PC-9 (cell line): ENCODE data around the gene PARN. TPM values are rescaled to one million over a fixed set of nuclear protein-coding genes. Genes with fewer than 3 reads are reported as not detected.

Experiments
- BruUV-seq: library from RNA; stranded (reverse); fragments of 400-500 nt; replicated peaks from 2 replicates; lab custom pipeline; 2021; lab: Mats Ljungman, UMichigan
- CTCF ChIA-PET: fragments of 300-600 bp; sonication (Branson Sonifier 250); formaldehyde crosslinking; loops from one replicate; lab custom pipeline; 2022; ENCODE audit warnings: antibody characterized with exemption; lab: Charles Lee
- POLR2A ChIA-PET: fragments of 300-600 bp; sonication (Branson Sonifier 250); formaldehyde crosslinking; loops from one replicate; lab custom pipeline; 2022; ENCODE audit warnings: antibody characterized with exemption; ENCODE audit not compliant: unreplicated experiment; lab: Charles Lee
- DNase-seq, 2 experiments: peaks; one replicate each; pipeline versions ENCODE4 v3.0.0 to v3.0.0-alpha.2; 2015 to 2022; ENCODE audit warnings: mixed read lengths in 1 of 2
- H2AFZ ChIP-seq: fragments of 200-600 bp; sonication (generic); 2 replicates; pipeline ENCODE4 v1.8.1; 2017; ENCODE audit warnings: antibody characterized with exemption
- H3F3A ChIP-seq: fragments of 200-600 bp; sonication (generic); 2 replicates; pipeline ENCODE4 v1.8.1; 2017; ENCODE audit warnings: antibody characterized with exemption, mild to moderate bottlenecking, low read depth; ENCODE audit not compliant: insufficient read depth
- H3K27ac ChIP-seq: fragments of 200-600 bp; sonication (generic); 2 replicates; pipeline ENCODE4 v1.6.1; 2016; ENCODE audit warnings: mixed run types
- H3K27me3 ChIP-seq: fragments of 200-600 bp; sonication (generic); 2 replicates; pipeline ENCODE4 v1.6.1; 2016; ENCODE audit warnings: low read depth, mixed run types; ENCODE audit not compliant: insufficient read depth
- H3K36me3 ChIP-seq: fragments of 200-600 bp; sonication (generic); 2 replicates; pipeline ENCODE4 v1.6.1; 2016; ENCODE audit warnings: low read depth, mixed run types
- H3K4me1 ChIP-seq: fragments of 200-600 bp; sonication (generic); replicated peaks from 2 replicates; pipeline ENCODE4 v1.6.1; 2016; ENCODE audit warnings: mixed run types; ENCODE audit not compliant: insufficient read depth
- H3K4me2 ChIP-seq: fragments of 200-600 bp; sonication (generic); 2 replicates; pipeline ENCODE4 v1.6.1; 2017; ENCODE audit warnings: mixed run types
- H3K4me3 ChIP-seq: fragments of 200-600 bp; sonication (generic); 2 replicates; pipeline ENCODE4 v1.6.1; 2016; ENCODE audit warnings: mixed run types
- H3K79me2 ChIP-seq: fragments of 200-600 bp; sonication (generic); 2 replicates; pipeline ENCODE4 v1.6.1; 2017; ENCODE audit warnings: low read depth, mixed run types
- H3K9me2 ChIP-seq: fragments of 200-600 bp; sonication (generic); 2 replicates; pipeline ENCODE4 v1.8.1; 2017; ENCODE audit warnings: mild to moderate bottlenecking; ENCODE audit not compliant: insufficient read depth
- H3K9me3 ChIP-seq: fragments of 200-600 bp; sonication (generic); 2 replicates; pipeline ENCODE4 v1.8.1; 2016; ENCODE audit warnings: low read depth; ENCODE audit not compliant: insufficient read depth
- H4K20me1 ChIP-seq: fragments of 200-600 bp; sonication (generic); 2 replicates; pipeline ENCODE4 v1.8.1; 2017; ENCODE audit not compliant: insufficient read depth
- CTCF ChIP-seq: fragments of 200-600 bp; sonication (generic); conservative IDR thresholded peaks from 2 replicates; pipeline ENCODE4 v1.6.1; 2017; ENCODE audit warnings: mixed run types, antibody characterized with exemption, mild to moderate bottlenecking, moderate library complexity
- EZH2 ChIP-seq: fragments of 200-600 bp; sonication (generic); IDR thresholded peaks from 2 replicates; pipeline ENCODE4 v1.8.0; 2017; ENCODE audit warnings: antibody characterized with exemption, low read depth
- intact Hi-C: fragments of 100-400 bp; cut with micrococcal nuclease; formaldehyde crosslinking; loops from one replicate; pipeline ENCODE4 v1.10.0; 2022; ENCODE audit not compliant: unreplicated experiment
- total RNA-seq: library from RNA; stranded (reverse); gene quantifications from 2 replicates; pipeline ENCODE4 v1.2.3, GENCODE V29; 2021

Gene PARN
- total RNA-seq, 1 experiment from 2014 or later, result 53.0 TPM

DNA sequence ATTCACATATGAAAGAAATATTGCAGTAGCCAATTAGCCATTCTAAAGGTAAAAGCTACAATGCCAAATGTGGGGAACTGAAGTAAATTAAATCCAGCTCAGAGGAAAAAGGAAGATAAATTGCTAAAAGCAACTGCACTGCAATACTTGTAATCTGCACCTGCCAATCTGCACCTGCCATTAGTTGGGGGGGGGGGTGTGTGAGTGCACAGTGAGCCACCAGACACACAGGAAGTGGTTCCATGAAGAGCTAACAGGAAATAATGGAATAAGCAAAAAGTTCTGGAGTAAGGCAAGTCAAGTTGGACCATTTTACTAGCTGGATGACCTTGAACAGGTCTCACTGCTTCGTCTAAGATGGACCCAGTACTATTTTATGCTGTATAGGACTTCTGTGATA, 191.8 kb downstream of the PARN start:
- Histone ChIP-seq H3K36me3 (no peaks in the 10 kb centered on the region), H3K4me1 (no peaks in the 10 kb centered on the region), H3K79me2 (no peaks in the 10 kb centered on the region), H3K4me2 (no peak overlapping the region), H3K4me3 (no peak overlapping the region), H3K27ac (no peak overlapping the region), H3F3A (no peaks in the 10 kb centered on the region), H3K9me2 (no peaks in the 10 kb centered on the region), H4K20me1 (no peaks in the 10 kb centered on the region), H2AFZ (no peak overlapping the region), H3K9me3 (no peaks in the 10 kb centered on the region), H3K27me3 (no peaks in the 10 kb centered on the region)
- DNase-seq, result no peak
- BruUV-seq, result no TSS peak
- TF ChIP-seq CTCF, result no peak
- intact Hi-C loops, result no loop called here
- ChIA-PET POLR2A (interaction anchor here (0.6 kb wide), 1 partner anchor 55 kb away, joined by 32 read pairs; no protein-coding TSS in a partner anchor), CTCF (interaction anchor here (0.7 kb wide), 1 partner anchor 92 kb away, joined by 12 read pairs; no protein-coding TSS in a partner anchor)

- CTCF ChIA-PET, result no interaction called here
- no peaks in the 10 kb centered on the region for H3K4me1 ChIP-seq
- intact Hi-C loops, result no loop called here
- H3K4me2 ChIP-seq, result no peak overlapping the region
- H3K79me2 ChIP-seq, result no peaks in the 10 kb centered on the region
- H3K27me3 ChIP-seq, result no peaks in the 10 kb centered on the region
- H3K27ac ChIP-seq, result no peak overlapping the region
- H3K9me2 ChIP-seq, result no peaks in the 10 kb centered on the region
- H4K20me1 ChIP-seq, result no peaks in the 10 kb centered on the region
- BruUV-seq, result no TSS peak
- no peak overlapping the region for H2AFZ ChIP-seq
- TF ChIP-seq CTCF, result no peak
- no peak for TF ChIP-seq EZH2
- DNase-seq, result no peak
- POLR2A ChIA-PET, result no interaction called here
- H3K4me3 ChIP-seq, result no peak overlapping the region
- no peaks in the 10 kb centered on the region for H3F3A ChIP-seq
- H3K9me3 ChIP-seq, result no peaks in the 10 kb centered on the region
- no peaks in the 10 kb centered on the region for H3K36me3 ChIP-seq
These were observed 192.6 kb downstream of the PARN start for GRCh38 chr16:14437426-14437825.

DNA sequence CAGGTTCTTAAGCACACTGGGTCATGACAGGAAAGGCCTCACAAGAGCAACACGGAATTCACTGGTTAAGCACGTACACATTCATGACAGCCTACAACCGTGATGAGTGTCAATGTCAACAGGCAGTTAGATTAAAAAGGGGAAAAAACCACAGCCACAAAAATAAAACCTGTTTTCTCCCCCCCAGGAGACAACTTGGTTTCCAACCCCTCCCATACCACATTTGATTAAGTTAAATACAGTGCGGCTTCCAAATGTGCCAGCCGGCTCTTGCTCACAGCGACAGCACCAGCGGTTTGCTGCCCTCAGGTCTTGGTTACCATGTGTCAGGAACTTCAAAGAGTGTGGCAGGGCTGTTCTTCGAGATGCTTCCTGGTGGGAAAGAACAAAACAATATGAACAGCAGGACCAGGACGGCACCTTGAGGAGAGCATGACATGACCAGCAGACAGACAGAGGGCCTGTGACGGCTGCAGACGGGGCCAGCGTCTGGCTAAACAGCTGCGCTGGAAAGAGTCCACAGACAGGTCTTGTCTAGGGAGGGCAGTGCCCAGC, 193.6 kb downstream of the PARN start:
- no peak for DNase-seq
- CTCF ChIA-PET, result interaction anchor here (0.8 kb wide), 1 partner anchor 135 kb away, joined by 6 read pairs; no protein-coding TSS in a partner anchor

More for the DNA sequence above, 193.6 kb downstream of the PARN start:
- Histone ChIP-seq H2AFZ (no peak overlapping the region), H3K27me3 (no peaks in the 10 kb centered on the region), H3K4me2 (no peak overlapping the region), H3K4me1 (no peaks in the 10 kb centered on the region), H3K9me3 (no peaks in the 10 kb centered on the region), H3K36me3 (no peaks in the 10 kb centered on the region; the same call in 1 of the 2 replicates), H4K20me1 (no peaks in the 10 kb centered on the region), H3K27ac (no peak overlapping the region), H3K79me2 (no peaks in the 10 kb centered on the region), H3K9me2 (no peaks in the 10 kb centered on the region), H3F3A (no peaks in the 10 kb centered on the region), H3K4me3 (no peak overlapping the region)
- BruUV-seq, result no TSS peak
- intact Hi-C loops, result no loop called here
- POLR2A ChIA-PET, result no interaction called here
- TF ChIP-seq CTCF (no peak), EZH2 (no peak)
